GM18861 (cell line): ENCODE data around the gene NFIA.
A peak's percentile ranks its signal among the peaks of the same experiment; 100 is the strongest.

Source experiments
- ATAC-seq: cut with Tn5 transposase; IDR thresholded peaks from one replicate; pipeline ENCODE4 v1.9.1; 2021; ENCODE audit not compliant: unreplicated experiment

The NFIA gene

GRCh38 chr1:61322769-61323168 lies 240.4 kb downstream of the NFIA start:
- ATAC-seq, result no peak

GRCh38 chr1:61323681-61324328 lies 241.4 kb downstream of the NFIA start:
- ATAC-seq, result no peak

- ATAC-seq, result no peak
Observed at GRCh38 chr1:61326713-61327112, 244.4 kb downstream of the NFIA start.

- ATAC-seq, result no peak
Observed at GRCh38 chr1:61327436-61327835, 245.1 kb downstream of the NFIA start.

- ATAC-seq, result no peak
Observed at GRCh38 chr1:61329556-61329955, 247.2 kb downstream of the NFIA start.

GRCh38 chr1:61330018-61330417 lies 247.7 kb downstream of the NFIA start:
- no peak for ATAC-seq

- no peak for ATAC-seq
Observed at GRCh38 chr1:61330571-61330970, 248.2 kb downstream of the NFIA start.

GRCh38 chr1:61332196-61332753 lies 249.9 kb downstream of the NFIA start:
- ATAC-seq, result peak; percentile 99

GRCh38 chr1:61332796-61333195 lies 250.4 kb downstream of the NFIA start:
- ATAC-seq, result no peak

- no peak for ATAC-seq
Observed at GRCh38 chr1:61334718-61335589, 252.6 kb downstream of the NFIA start.

- no peak for ATAC-seq
Observed at GRCh38 chr1:61337037-61337436, 254.7 kb downstream of the NFIA start.

GRCh38 chr1:61337441-61337951 lies 255.1 kb downstream of the NFIA start:
- no peak for ATAC-seq

GRCh38 chr1:61337981-61338848 lies 255.9 kb downstream of the NFIA start:
- ATAC-seq, result no peak

GRCh38 chr1:61338899-61339298 lies 256.5 kb downstream of the NFIA start:
- no peak for ATAC-seq

GRCh38 chr1:61341426-61341825 lies 259.1 kb downstream of the NFIA start:
- no peak for ATAC-seq

GRCh38 chr1:61343734-61344420 lies 261.5 kb downstream of the NFIA start:
- no peak for ATAC-seq

GRCh38 chr1:61344696-61345095 lies 262.3 kb downstream of the NFIA start:
- ATAC-seq, result no peak

GRCh38 chr1:61348025-61348665 lies 265.8 kb downstream of the NFIA start:
- ATAC-seq, result no peak

- no peak for ATAC-seq
Observed at GRCh38 chr1:61352845-61353435, 270.6 kb downstream of the NFIA start.
